DMS114 treated with DMSO at 0.1 percent for 48 hours (cell line): ENCODE results near the gene CCBE1.

ENCODE experiments used
- DNase-seq: peaks from one replicate; lab custom pipeline; 2025; ENCODE audit not compliant: unreplicated experiment; lab: John Stamatoyannopoulos, UW

Gene CCBE1

GRCh38 chr18:59466980-59467379, 230.2 kb downstream of the CCBE1 start:
- DNase-seq, result no peak

- DNase-seq, result no peak
Observed at GRCh38 chr18:59464486-59464885, 232.7 kb downstream of the CCBE1 start.

- no peak for DNase-seq
Observed at GRCh38 chr18:59461171-59461570, 236.1 kb downstream of the CCBE1 start.

GRCh38 chr18:59460072-59460420, 237.2 kb downstream of the CCBE1 start:
- no peak for DNase-seq

GRCh38 chr18:59459369-59460071, 237.7 kb downstream of the CCBE1 start:
- DNase-seq, result peak; percentile 12

GRCh38 chr18:59458575-59458974, 238.6 kb downstream of the CCBE1 start:
- DNase-seq, result no peak

- no peak for DNase-seq
Observed at GRCh38 chr18:59456657-59457056, 240.6 kb downstream of the CCBE1 start.

- DNase-seq, result no peak
Observed at GRCh38 chr18:59455728-59456276, 241.4 kb downstream of the CCBE1 start.

GRCh38 chr18:59454909-59455727, 242.1 kb downstream of the CCBE1 start:
- no peak for DNase-seq

- DNase-seq, result no peak
Observed at GRCh38 chr18:59453468-59453961, 243.7 kb downstream of the CCBE1 start.

- no peak for DNase-seq
Observed at GRCh38 chr18:59451963-59452362, 245.3 kb downstream of the CCBE1 start.

- no peak for DNase-seq
Observed at GRCh38 chr18:59451073-59451472, 246.2 kb downstream of the CCBE1 start.

- no peak for DNase-seq
Observed at GRCh38 chr18:59448546-59448945, 248.7 kb downstream of the CCBE1 start.

GRCh38 chr18:59446012-59446411, 251.2 kb downstream of the CCBE1 start:
- no peak for DNase-seq

GRCh38 chr18:59437851-59438569, 259.2 kb downstream of the CCBE1 start:
- DNase-seq, result no peak

GRCh38 chr18:59432803-59433597, 264.2 kb downstream of the CCBE1 start:
- DNase-seq, result no peak

- DNase-seq, result no peak
Observed at GRCh38 chr18:59431131-59431530, 266.1 kb downstream of the CCBE1 start.

- DNase-seq, result no peak
Observed at GRCh38 chr18:59429608-59430007, 267.6 kb downstream of the CCBE1 start.

GRCh38 chr18:59428018-59428417, 269.2 kb downstream of the CCBE1 start:
- no peak for DNase-seq

GRCh38 chr18:59426855-59427254, 270.4 kb downstream of the CCBE1 start:
- no peak for DNase-seq

- DNase-seq, result no peak
Observed at GRCh38 chr18:59423259-59423658, 274.0 kb downstream of the CCBE1 start.
